ENCODE results near the gene PDCD1. TPM values are rescaled to one million over a fixed set of nuclear protein-coding genes. Genes with fewer than 3 reads are reported as not detected.

The PDCD1 gene
- total RNA-seq, 1 experiment from 2014 or later: not detected

- no peak for DNase-seq
- Histone ChIP-seq H3K4me2 (no peak overlapping the region), H4K20me1 (ENCODE audit: insufficient read depth) (no peaks in the 10 kb centered on the region), H3K4me3 (no peak overlapping the region), H3K9me3 (ENCODE audit: insufficient read depth, low read depth) (no peaks in the 10 kb centered on the region), H3K4me1 (replicated peaks; ENCODE audit: insufficient read depth) (no peaks in the 10 kb centered on the region), H3K9me2 (ENCODE audit: insufficient read depth) (no peaks in the 10 kb centered on the region), H3K27me3 (ENCODE audit: insufficient read depth, low read depth) (peaks cover 84% of the 10 kb centered on the region), H3K36me3 (ENCODE audit: low read depth) (no peaks in the 10 kb centered on the region), H3F3A (ENCODE audit: insufficient read depth, low read depth) (no peaks in the 10 kb centered on the region), H3K79me2 (ENCODE audit: low read depth) (no peaks in the 10 kb centered on the region), H2AFZ (no peak overlapping the region), H3K27ac (no peak overlapping the region)
- ChIA-PET POLR2A (ENCODE audit: unreplicated experiment) (no interaction called here), CTCF (no interaction called here)
- BruUV-seq (replicated peaks): no TSS peak
- intact Hi-C loops (cut with micrococcal nuclease; ENCODE audit: unreplicated experiment): no loop called here
- no peak for TF ChIP-seq CTCF (conservative IDR thresholded peaks at IDR 0.05)
- TF ChIP-seq EZH2 (IDR thresholded peaks at IDR 0.05; ENCODE audit: low read depth): no peak
These were observed 43.8 kb downstream of the PDCD1 start for GRCh38 chr2:241814643-241815476.

GRCh38 chr2:241814393-241814642 is 44.4 kb downstream of the PDCD1 start:
- H3K27me3 ChIP-seq (ENCODE audit: insufficient read depth, low read depth): peaks cover 87% of the 10 kb centered on the region
- intact Hi-C loops (cut with micrococcal nuclease; ENCODE audit: unreplicated experiment): no loop called here
- no peak for DNase-seq
- no peak overlapping the region for H3K27ac ChIP-seq
- no peaks in the 10 kb centered on the region for H3K9me2 ChIP-seq (ENCODE audit: insufficient read depth)
- no peaks in the 10 kb centered on the region for H3F3A ChIP-seq (ENCODE audit: insufficient read depth, low read depth)
- no peaks in the 10 kb centered on the region for H3K4me1 ChIP-seq (replicated peaks; ENCODE audit: insufficient read depth)
- H3K36me3 ChIP-seq (ENCODE audit: low read depth): no peaks in the 10 kb centered on the region
- H4K20me1 ChIP-seq (ENCODE audit: insufficient read depth): no peaks in the 10 kb centered on the region
- H3K9me3 ChIP-seq (ENCODE audit: insufficient read depth, low read depth): no peaks in the 10 kb centered on the region
- TF ChIP-seq EZH2 (IDR thresholded peaks at IDR 0.05; ENCODE audit: low read depth): no peak
- TF ChIP-seq CTCF (conservative IDR thresholded peaks at IDR 0.05): no peak
- ChIA-PET POLR2A (ENCODE audit: unreplicated experiment) (no interaction called here), CTCF (no interaction called here)
- H3K4me2 ChIP-seq: no peak overlapping the region
- no peak overlapping the region for H3K4me3 ChIP-seq
- no peaks in the 10 kb centered on the region for H3K79me2 ChIP-seq (ENCODE audit: low read depth)
- no TSS peak for BruUV-seq (replicated peaks)
- no peak overlapping the region for H2AFZ ChIP-seq

GRCh38 chr2:241813644-241814392 is 44.9 kb downstream of the PDCD1 start:
- H3K9me2 ChIP-seq (ENCODE audit: insufficient read depth): no peaks in the 10 kb centered on the region
- TF ChIP-seq CTCF (conservative IDR thresholded peaks at IDR 0.05): no peak
- no peak for TF ChIP-seq EZH2 (IDR thresholded peaks at IDR 0.05; ENCODE audit: low read depth)
- POLR2A ChIA-PET (ENCODE audit: unreplicated experiment): no interaction called here
- no peak overlapping the region for H3K27ac ChIP-seq
- DNase-seq: no peak
- CTCF ChIA-PET: no interaction called here
- H3K27me3 ChIP-seq (ENCODE audit: insufficient read depth, low read depth): peaks cover 87% of the 10 kb centered on the region
- no peak overlapping the region for H3K4me3 ChIP-seq
- no peaks in the 10 kb centered on the region for H4K20me1 ChIP-seq (ENCODE audit: insufficient read depth)
- no peaks in the 10 kb centered on the region for H3K4me1 ChIP-seq (replicated peaks; ENCODE audit: insufficient read depth)
- H3K9me3 ChIP-seq (ENCODE audit: insufficient read depth, low read depth): no peaks in the 10 kb centered on the region
- no peaks in the 10 kb centered on the region; the same call in 1 of the 2 replicates for H3F3A ChIP-seq (ENCODE audit: insufficient read depth, low read depth)
- H3K36me3 ChIP-seq (ENCODE audit: low read depth): no peaks in the 10 kb centered on the region
- H3K4me2 ChIP-seq: no peak overlapping the region
- H2AFZ ChIP-seq: no peak overlapping the region
- no peaks in the 10 kb centered on the region for H3K79me2 ChIP-seq (ENCODE audit: low read depth)
- BruUV-seq (replicated peaks): no TSS peak
- intact Hi-C loops (cut with micrococcal nuclease; ENCODE audit: unreplicated experiment): no loop called here
